ENCODE data around the gene ATXN1.
"Not testable (repeated sequence)": the region's sequence is repeated elsewhere in the genome, so short reads cannot be mapped to it uniquely, and the experiment has no call there.

The ATXN1 gene

GRCh38 chr6:16466800-16467553 is 294.3 kb downstream of the ATXN1 start:
- peaks cover 15% of the 10 kb centered on the region for H3F3A ChIP-seq (ENCODE audit: control insufficient read depth, insufficient read depth)
- no peaks in the 10 kb centered on the region for H4K20me1 ChIP-seq (ENCODE audit: control insufficient read depth, insufficient read depth, low read depth, low read length)
- H3K4me1 ChIP-seq (ENCODE audit: control insufficient read depth, low read length) = peaks cover 55% of the 10 kb centered on the region
- no peaks in the 10 kb centered on the region for H3K9me2 ChIP-seq (replicated peaks; ENCODE audit: control insufficient read depth, low read length)
- H3K4me2 ChIP-seq (ENCODE audit: low read length) = peak overlapping the region; percentile 17
- H3K27me3 ChIP-seq (ENCODE audit: control insufficient read depth, low read length) = no peaks in the 10 kb centered on the region
- no peak overlapping the region for H3K27ac ChIP-seq (ENCODE audit: low read depth, low read length)
- H3K79me2 ChIP-seq (ENCODE audit: control insufficient read depth, low read length) = peaks cover 2% of the 10 kb centered on the region; the same call in 1 of the 2 replicates
- no peak for TF ChIP-seq EZH2phosphoT487 (IDR thresholded peaks at IDR 0.05; ENCODE audit: borderline replicate concordance, low read length)
- no peak for TF ChIP-seq CTCF (IDR thresholded peaks at IDR 0.05; ENCODE audit: low read depth, low read length, poor library complexity, severe bottlenecking)
- H3K36me3 ChIP-seq (ENCODE audit: control insufficient read depth, low read length) = no peaks in the 10 kb centered on the region
- 0 out of 2 replicates have a peak overlapping the region, but pooled peaks have one; percentile 3 for H3K4me3 ChIP-seq (ENCODE audit: low read length)
- peaks cover 4% of the 10 kb centered on the region; the same call in 1 of the 2 replicates for H3K9me3 ChIP-seq (ENCODE audit: control insufficient read depth, insufficient read depth, low read length)

GRCh38 chr6:16464045-16464444 is 297.2 kb downstream of the ATXN1 start:
- no peaks in the 10 kb centered on the region; the same call in 1 of the 2 replicates for H3F3A ChIP-seq (ENCODE audit: control insufficient read depth, insufficient read depth)
- TF ChIP-seq EZH2phosphoT487 (IDR thresholded peaks at IDR 0.05; ENCODE audit: borderline replicate concordance, low read length) (no peak), CTCF (IDR thresholded peaks at IDR 0.05; ENCODE audit: low read depth, low read length, poor library complexity, severe bottlenecking) (no peak)
- no peak overlapping the region for H3K4me2 ChIP-seq (ENCODE audit: low read length)

GRCh38 chr6:16463246-16463645 is 298.0 kb downstream of the ATXN1 start:
- H3K9me3 ChIP-seq (ENCODE audit: control insufficient read depth, insufficient read depth, low read length); H3K27me3 ChIP-seq (ENCODE audit: control insufficient read depth, low read length); H3F3A ChIP-seq (ENCODE audit: control insufficient read depth, insufficient read depth); H3K36me3 ChIP-seq (ENCODE audit: control insufficient read depth, low read length); H3K27ac ChIP-seq (ENCODE audit: low read depth, low read length); H3K4me3 ChIP-seq (ENCODE audit: low read length); H3K4me2 ChIP-seq (ENCODE audit: low read length); H4K20me1 ChIP-seq (ENCODE audit: control insufficient read depth, insufficient read depth, low read depth, low read length); H3K9me2 ChIP-seq (replicated peaks; ENCODE audit: control insufficient read depth, low read length); H3K79me2 ChIP-seq (ENCODE audit: control insufficient read depth, low read length): not testable (repeated sequence)
- H3K4me1 ChIP-seq (ENCODE audit: control insufficient read depth, low read length) = peaks cover 17% of the 10 kb centered on the region

More at GRCh38 chr6:16464045-16464444, 297.2 kb downstream of the ATXN1 start:
- Histone ChIP-seq H3K79me2 (ENCODE audit: control insufficient read depth, low read length) (no peaks in the 10 kb centered on the region), H3K4me1 (ENCODE audit: control insufficient read depth, low read length) (peaks cover 25% of the 10 kb centered on the region), H4K20me1 (ENCODE audit: control insufficient read depth, insufficient read depth, low read depth, low read length) (no peaks in the 10 kb centered on the region), H3K9me2 (replicated peaks; ENCODE audit: control insufficient read depth, low read length) (no peaks in the 10 kb centered on the region), H3K4me3 (ENCODE audit: low read length) (no peak overlapping the region), H3K9me3 (ENCODE audit: control insufficient read depth, insufficient read depth, low read length) (peaks cover 4% of the 10 kb centered on the region; the same call in 1 of the 2 replicates), H3K27ac (ENCODE audit: low read depth, low read length) (no peak overlapping the region), H3K36me3 (ENCODE audit: control insufficient read depth, low read length) (no peaks in the 10 kb centered on the region), H3K27me3 (ENCODE audit: control insufficient read depth, low read length) (no peaks in the 10 kb centered on the region)

GRCh38 chr6:16461491-16461890 is 299.8 kb downstream of the ATXN1 start:
- TF ChIP-seq CTCF (IDR thresholded peaks at IDR 0.05; ENCODE audit: low read depth, low read length, poor library complexity, severe bottlenecking) (no peak), EZH2phosphoT487 (IDR thresholded peaks at IDR 0.05; ENCODE audit: borderline replicate concordance, low read length) (no peak)
- no peak overlapping the region for H3K4me2 ChIP-seq (ENCODE audit: low read length)
- H3K4me1 ChIP-seq (ENCODE audit: control insufficient read depth, low read length) = peaks cover 3% of the 10 kb centered on the region
- no peaks in the 10 kb centered on the region for H4K20me1 ChIP-seq (ENCODE audit: control insufficient read depth, insufficient read depth, low read depth, low read length)
- H3K27ac ChIP-seq (ENCODE audit: low read depth, low read length) = no peak overlapping the region
- H3K9me3 ChIP-seq (ENCODE audit: control insufficient read depth, insufficient read depth, low read length) = peaks cover 4% of the 10 kb centered on the region; the same call in 1 of the 2 replicates
- no peak overlapping the region for H3K4me3 ChIP-seq (ENCODE audit: low read length)
- no peaks in the 10 kb centered on the region for H3K27me3 ChIP-seq (ENCODE audit: control insufficient read depth, low read length)
- H3F3A ChIP-seq (ENCODE audit: control insufficient read depth, insufficient read depth) = no peaks in the 10 kb centered on the region
- H3K79me2 ChIP-seq (ENCODE audit: control insufficient read depth, low read length) = no peaks in the 10 kb centered on the region
- H3K36me3 ChIP-seq (ENCODE audit: control insufficient read depth, low read length) = no peaks in the 10 kb centered on the region
- no peaks in the 10 kb centered on the region for H3K9me2 ChIP-seq (replicated peaks; ENCODE audit: control insufficient read depth, low read length)

GRCh38 chr6:16459472-16459871 is 301.8 kb downstream of the ATXN1 start:
- not testable (repeated sequence) for H3K9me3 ChIP-seq (ENCODE audit: control insufficient read depth, insufficient read depth, low read length); H3F3A ChIP-seq (ENCODE audit: control insufficient read depth, insufficient read depth); H4K20me1 ChIP-seq (ENCODE audit: control insufficient read depth, insufficient read depth, low read depth, low read length); H3K9me2 ChIP-seq (replicated peaks; ENCODE audit: control insufficient read depth, low read length); H3K36me3 ChIP-seq (ENCODE audit: control insufficient read depth, low read length); H3K27me3 ChIP-seq (ENCODE audit: control insufficient read depth, low read length); H3K4me2 ChIP-seq (ENCODE audit: low read length); H3K79me2 ChIP-seq (ENCODE audit: control insufficient read depth, low read length); H3K27ac ChIP-seq (ENCODE audit: low read depth, low read length); H3K4me3 ChIP-seq (ENCODE audit: low read length); H3K4me1 ChIP-seq (ENCODE audit: control insufficient read depth, low read length)
